ENCODE results near the gene MAP6D1.
A peak's percentile ranks its signal among the peaks of the same experiment; 100 is the strongest.

The MAP6D1 gene

DNA sequence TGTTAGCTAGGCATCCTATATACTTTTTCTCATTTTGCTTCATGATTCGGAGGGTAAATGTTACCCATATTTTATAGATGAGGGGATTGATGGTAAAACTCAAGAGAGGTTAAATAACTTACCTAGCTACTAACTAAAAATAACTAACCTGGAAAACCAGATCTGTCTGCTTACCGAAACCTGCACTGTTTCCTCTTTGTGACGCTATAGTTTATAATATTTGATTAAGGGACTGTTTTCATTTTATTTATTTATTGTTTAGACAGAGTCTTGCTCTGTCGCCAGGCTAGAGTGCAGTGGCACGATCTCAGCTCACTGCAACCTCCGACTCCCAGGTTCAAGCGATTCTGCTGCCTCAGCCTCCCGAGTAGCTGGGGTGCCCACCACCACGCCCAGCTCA is 55.9 kb downstream of the MAP6D1 start:
- no peaks in the 10 kb centered on the region for H3K27me3 ChIP-seq
- no peak overlapping the region for H3K4me3 ChIP-seq
- peaks cover 24% of the 10 kb centered on the region for H3K4me1 ChIP-seq
- H3K27ac ChIP-seq: no peak overlapping the region
- H3K9me3 ChIP-seq: no peaks in the 10 kb centered on the region
- H3K36me3 ChIP-seq: peaks cover 81% of the 10 kb centered on the region
- H3K4me2 ChIP-seq: no peak overlapping the region
- peaks cover 45% of the 10 kb centered on the region for H4K20me1 ChIP-seq
- no peak overlapping the region for H3K9ac ChIP-seq
- TF ChIP-seq Cebpa-rat (IDR thresholded peaks at IDR 0.05): no peak

DNA sequence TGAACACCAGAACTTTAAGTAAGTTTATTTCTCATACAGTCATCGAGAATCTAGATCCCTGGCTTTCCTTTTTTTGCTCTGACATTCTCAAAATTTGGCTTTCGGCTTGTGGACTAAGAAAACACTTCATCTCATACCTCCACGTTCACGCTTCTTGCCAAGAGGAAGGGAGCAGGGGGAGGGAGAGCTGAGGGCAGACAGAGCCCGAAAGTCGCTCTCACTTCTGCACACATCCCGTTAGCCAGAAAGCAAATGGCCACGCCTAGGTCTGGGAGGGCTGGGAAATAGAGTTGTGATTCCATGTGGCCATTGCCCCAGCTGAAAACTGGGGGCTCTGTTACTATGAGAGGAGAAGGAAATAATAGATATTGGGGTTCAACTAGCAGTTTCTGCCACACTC is 57.3 kb downstream of the MAP6D1 start:
- no peak overlapping the region for H3K4me2 ChIP-seq
- no peaks in the 10 kb centered on the region for H3K9me3 ChIP-seq
- no peaks in the 10 kb centered on the region for H3K27me3 ChIP-seq
- peaks cover 81% of the 10 kb centered on the region for H3K36me3 ChIP-seq
- peaks cover 37% of the 10 kb centered on the region for H3K4me1 ChIP-seq
- H3K9ac ChIP-seq: no peak overlapping the region
- no peak overlapping the region for H3K27ac ChIP-seq
- peaks cover 52% of the 10 kb centered on the region for H4K20me1 ChIP-seq
- no peak for TF ChIP-seq Cebpa-rat (IDR thresholded peaks at IDR 0.05)
- H3K4me3 ChIP-seq: no peak overlapping the region

DNA sequence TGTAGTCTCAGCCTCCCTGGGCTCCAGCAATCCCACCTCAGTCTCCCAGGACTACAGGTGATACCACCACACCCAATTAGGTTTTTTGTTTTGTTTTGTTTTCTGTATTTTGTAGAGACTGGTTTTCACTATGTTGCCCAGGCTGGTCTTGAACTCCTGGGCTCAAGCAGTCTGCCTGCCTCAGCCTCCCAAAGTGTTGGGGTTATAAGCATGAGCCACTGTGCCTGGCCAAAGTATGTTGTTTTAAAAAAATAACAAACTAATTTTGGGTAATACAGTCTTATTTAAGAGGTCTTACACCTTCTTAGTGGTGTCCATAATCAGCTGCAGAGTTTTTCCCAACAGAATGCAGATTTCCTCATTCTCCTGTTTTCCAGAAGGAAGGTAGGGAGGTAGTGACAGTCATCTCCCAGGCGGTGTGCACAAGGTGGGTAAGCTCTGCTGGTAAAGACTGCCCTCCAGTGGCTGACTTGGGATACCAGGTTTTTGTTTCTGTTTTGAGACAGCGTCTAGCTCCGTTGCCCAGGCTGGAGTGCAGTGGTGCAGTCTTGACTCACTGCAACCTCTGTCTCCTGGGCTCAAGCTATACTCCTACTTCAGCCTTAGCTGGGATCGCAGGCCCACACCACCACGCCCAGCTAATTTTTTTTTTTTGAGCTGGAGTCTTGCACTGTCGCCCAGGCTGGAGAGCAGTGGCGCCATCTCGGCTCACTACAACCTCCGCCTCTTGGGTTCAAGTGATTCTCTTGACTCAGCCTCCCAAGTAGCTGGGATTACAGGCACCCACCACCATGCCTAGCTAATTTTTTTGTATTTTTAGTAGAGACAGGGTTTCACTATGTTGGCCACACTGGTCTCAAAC is 58.4 kb downstream of the MAP6D1 start:
- Histone ChIP-seq H3K4me2 (no peak overlapping the region), H3K36me3 (peaks cover 81% of the 10 kb centered on the region), H3K27me3 (no peaks in the 10 kb centered on the region), H3K9ac (no peak overlapping the region), H3K4me3 (no peak overlapping the region), H3K9me3 (no peaks in the 10 kb centered on the region), H4K20me1 (peaks cover 57% of the 10 kb centered on the region), H3K4me1 (peaks cover 39% of the 10 kb centered on the region), H3K27ac (no peak overlapping the region)
- no peak for TF ChIP-seq Cebpa-rat (IDR thresholded peaks at IDR 0.05)

DNA sequence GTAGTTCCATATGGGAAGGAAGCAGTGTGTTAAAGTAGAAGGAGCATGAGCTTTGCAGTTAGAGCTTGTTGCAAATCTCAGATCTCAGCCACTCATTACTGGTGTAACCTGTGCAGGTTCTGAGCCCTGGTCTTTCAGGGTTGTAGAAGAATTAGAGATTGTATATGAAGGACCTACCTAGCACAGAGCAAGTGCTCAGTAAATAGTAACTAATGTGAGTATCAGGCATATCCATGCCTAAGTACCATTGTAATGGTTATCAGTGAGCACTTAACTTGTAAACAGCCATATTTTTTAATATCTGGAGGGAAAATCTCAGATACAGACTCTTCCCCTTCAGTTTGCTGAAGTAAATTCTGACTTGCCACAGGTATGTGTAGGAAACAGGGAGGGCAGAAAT is 59.3 kb downstream of the MAP6D1 start:
- Histone ChIP-seq H3K4me3 (no peak overlapping the region), H3K4me2 (peak overlapping the region; percentile 63), H3K9ac (no peak overlapping the region), H3K9me3 (no peaks in the 10 kb centered on the region), H3K36me3 (peaks cover 83% of the 10 kb centered on the region), H3K27me3 (no peaks in the 10 kb centered on the region), H4K20me1 (peaks cover 58% of the 10 kb centered on the region), H3K4me1 (peaks cover 39% of the 10 kb centered on the region), H3K27ac (no peak overlapping the region)
- TF ChIP-seq Cebpa-rat (IDR thresholded peaks at IDR 0.05): no peak

Measured in BLaER1 (cell line).